ENCODE data around the gene TBX1. TPM values are rescaled to one million over a fixed set of nuclear protein-coding genes. Genes with fewer than 3 reads are reported as not detected.
A peak's percentile ranks its signal among the peaks of the same experiment; 100 is the strongest.

Gene TBX1
- total RNA-seq, 1 donor from 2014 or later: not detected

DNA sequence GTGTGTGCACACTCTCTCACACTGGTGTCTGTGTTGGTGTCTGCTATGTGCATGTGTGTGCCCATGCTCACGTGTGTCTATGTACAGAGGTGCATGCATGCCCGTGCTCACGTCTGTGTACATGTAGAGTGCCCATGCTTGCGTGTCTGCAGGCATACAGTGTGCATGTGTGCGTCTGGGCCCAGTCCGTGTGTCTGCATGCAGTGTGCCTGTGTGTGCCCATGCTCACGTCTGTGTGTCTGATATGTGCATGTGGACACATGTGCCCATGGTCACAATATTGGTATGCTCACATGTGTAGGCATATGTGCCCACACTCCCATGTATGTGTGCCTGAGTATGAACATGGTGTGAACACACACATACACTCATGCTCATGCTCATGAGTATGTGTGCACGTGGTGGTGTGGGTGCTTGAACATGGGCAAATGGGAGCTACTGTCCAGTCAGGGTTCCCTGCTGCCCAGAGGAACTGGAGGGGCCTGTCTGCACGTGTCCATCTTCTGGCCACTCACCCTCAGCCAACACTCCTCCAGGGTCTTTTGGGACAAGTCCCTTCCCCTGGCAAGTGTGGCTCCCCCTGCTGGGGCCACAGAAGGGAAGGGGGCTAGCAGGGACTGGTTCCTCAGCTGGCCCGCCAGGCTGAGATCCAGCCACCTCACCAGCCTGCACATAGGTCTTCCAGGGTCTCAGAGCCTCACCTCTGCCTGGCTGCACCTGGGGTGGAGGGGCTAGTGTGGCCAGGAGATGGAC is 7.3 kb upstream of the TBX1 start:
- Mint-ChIP-seq H3K27ac (no peak overlapping the region), H3K36me3 (no peaks in the 10 kb centered on the region), H3K4me3 (no peak overlapping the region), H3K27me3 (ENCODE audit: insufficient read depth, low read depth) (peaks cover 57% of the 10 kb centered on the region), H3K9me3 (no peaks in the 10 kb centered on the region), H3K4me1 (peaks cover 16% of the 10 kb centered on the region)
- H3K27me3 ChIP-seq: peaks cover 77% of the 10 kb centered on the region
- peaks cover 7% of the 10 kb centered on the region for H3F3A ChIP-seq (ENCODE audit: low read depth)
- no peak for TF ChIP-seq EZH2phosphoT487 (IDR thresholded peaks at IDR 0.05)
- TF ChIP-seq, protein P1, sequence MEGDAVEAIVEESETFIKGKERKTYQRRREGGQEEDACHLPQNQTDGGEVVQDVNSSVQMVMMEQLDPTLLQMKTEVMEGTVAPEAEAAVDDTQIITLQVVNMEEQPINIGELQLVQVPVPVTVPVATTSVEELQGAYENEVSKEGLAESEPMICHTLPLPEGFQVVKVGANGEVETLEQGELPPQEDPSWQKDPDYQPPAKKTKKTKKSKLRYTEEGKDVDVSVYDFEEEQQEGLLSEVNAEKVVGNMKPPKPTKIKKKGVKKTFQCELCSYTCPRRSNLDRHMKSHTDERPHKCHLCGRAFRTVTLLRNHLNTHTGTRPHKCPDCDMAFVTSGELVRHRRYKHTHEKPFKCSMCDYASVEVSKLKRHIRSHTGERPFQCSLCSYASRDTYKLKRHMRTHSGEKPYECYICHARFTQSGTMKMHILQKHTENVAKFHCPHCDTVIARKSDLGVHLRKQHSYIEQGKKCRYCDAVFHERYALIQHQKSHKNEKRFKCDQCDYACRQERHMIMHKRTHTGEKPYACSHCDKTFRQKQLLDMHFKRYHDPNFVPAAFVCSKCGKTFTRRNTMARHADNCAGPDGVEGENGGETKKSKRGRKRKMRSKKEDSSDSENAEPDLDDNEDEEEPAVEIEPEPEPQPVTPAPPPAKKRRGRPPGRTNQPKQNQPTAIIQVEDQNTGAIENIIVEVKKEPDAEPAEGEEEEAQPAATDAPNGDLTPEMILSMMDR (IDR thresholded peaks at IDR 0.05): peak; percentile 46
- TF ChIP-seq EZH2 (IDR thresholded peaks at IDR 0.05): no peak
- DNase-seq (ENCODE audit: low spot score): no peak
- H3K27ac ChIP-seq: no peak overlapping the region
- no peak overlapping the region for H3K9ac ChIP-seq
- no peak overlapping the region for H3K4me3 ChIP-seq
- no peaks in the 10 kb centered on the region for H3K9me3 ChIP-seq (ENCODE audit: low read depth)
- H3K4me2 ChIP-seq: no peak overlapping the region
- H3K79me2 ChIP-seq (ENCODE audit: low read depth): no peaks in the 10 kb centered on the region
- no peaks in the 10 kb centered on the region for H3K36me3 ChIP-seq
- H2AFZ ChIP-seq (replicated peaks): no peak overlapping the region
- peaks cover 40% of the 10 kb centered on the region for H4K20me1 ChIP-seq (ENCODE audit: low read depth)
- peaks cover 30% of the 10 kb centered on the region for H3K4me1 ChIP-seq

DNA sequence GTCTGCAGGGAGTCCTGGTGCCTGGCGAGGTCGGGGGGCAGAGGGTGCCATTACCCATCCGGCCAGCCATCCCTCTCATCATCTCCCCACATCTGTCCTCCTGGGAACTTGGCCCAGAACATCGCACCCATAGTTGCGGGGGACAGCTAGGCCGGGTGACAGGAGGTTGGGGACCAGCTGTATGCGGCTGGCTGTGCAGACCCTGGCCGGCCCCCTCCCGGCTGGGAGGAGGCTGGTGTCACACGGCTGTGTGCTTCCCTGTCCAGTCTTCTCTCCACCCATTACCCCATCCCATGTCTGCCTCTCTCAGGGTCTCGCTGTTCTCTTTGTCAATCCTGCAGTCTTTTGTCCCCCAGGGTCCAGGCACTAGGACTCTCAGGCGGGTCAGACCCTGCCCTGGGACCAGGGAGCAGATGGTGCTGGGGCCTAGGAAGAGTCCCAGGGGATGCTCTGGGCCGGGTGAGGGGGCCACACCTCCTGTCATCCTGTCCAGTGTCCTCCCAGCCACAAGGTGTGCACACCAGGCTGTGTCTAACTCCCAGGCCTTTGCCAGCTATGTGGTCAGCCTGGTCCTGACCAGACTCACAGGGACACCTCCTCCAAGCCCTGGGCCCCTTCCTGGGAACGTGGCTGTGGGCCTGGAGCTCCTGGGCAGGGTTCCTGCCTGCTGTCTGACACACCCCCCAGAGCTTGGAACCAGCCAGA is 6.4 kb upstream of the TBX1 start:
- Histone ChIP-seq H2AFZ (replicated peaks) (no peak overlapping the region), H3K36me3 (no peaks in the 10 kb centered on the region), H3K79me2 (ENCODE audit: low read depth) (no peaks in the 10 kb centered on the region), H3K4me3 (no peak overlapping the region), H3K4me1 (peaks cover 35% of the 10 kb centered on the region), H3K27me3 (peaks cover 83% of the 10 kb centered on the region), H3F3A (ENCODE audit: low read depth) (peaks cover 15% of the 10 kb centered on the region), H3K4me2 (no peak overlapping the region), H3K9me3 (ENCODE audit: low read depth) (no peaks in the 10 kb centered on the region), H4K20me1 (ENCODE audit: low read depth) (peaks cover 49% of the 10 kb centered on the region), H3K9ac (no peak overlapping the region), H3K27ac (no peak overlapping the region)
- peaks cover 12% of the 10 kb centered on the region for H3K4me1 Mint-ChIP-seq
- H3K36me3 Mint-ChIP-seq: no peaks in the 10 kb centered on the region
- no peaks in the 10 kb centered on the region for H3K9me3 Mint-ChIP-seq
- DNase-seq (ENCODE audit: low spot score): no peak
- H3K4me3 Mint-ChIP-seq: no peak overlapping the region
- peaks cover 55% of the 10 kb centered on the region for H3K27me3 Mint-ChIP-seq (ENCODE audit: insufficient read depth, low read depth)
- H3K27ac Mint-ChIP-seq: no peak overlapping the region
- TF ChIP-seq EZH2 (IDR thresholded peaks at IDR 0.05) (no peak), EZH2phosphoT487 (IDR thresholded peaks at IDR 0.05) (no peak)

DNA sequence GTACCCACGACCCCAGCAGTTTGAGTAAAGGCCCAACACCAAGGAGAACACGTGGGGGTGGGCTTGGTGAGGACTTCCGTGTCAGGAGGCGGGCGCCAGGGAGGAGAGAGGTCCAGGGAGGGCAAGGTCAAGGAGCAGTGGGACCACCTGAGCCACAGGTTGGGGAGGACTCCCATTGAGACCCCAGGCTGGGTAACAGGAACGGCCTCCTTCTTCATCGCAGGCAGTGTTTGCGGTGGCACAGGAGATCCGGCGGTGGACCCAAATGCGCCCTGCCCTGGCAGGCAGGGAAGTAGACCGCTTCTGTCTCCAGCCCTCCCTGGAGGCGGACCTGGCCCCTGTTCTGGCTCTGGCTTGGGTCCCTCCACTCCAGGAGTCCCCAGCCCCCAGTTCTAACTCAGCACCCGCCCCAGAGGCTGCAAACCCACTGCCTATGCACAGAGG is 5.9 kb upstream of the TBX1 start:
- H3K9me3 Mint-ChIP-seq: no peaks in the 10 kb centered on the region
- Histone ChIP-seq H3K9me3 (ENCODE audit: low read depth) (no peaks in the 10 kb centered on the region), H3F3A (ENCODE audit: low read depth) (peaks cover 21% of the 10 kb centered on the region), H3K27me3 (peaks cover 88% of the 10 kb centered on the region), H3K79me2 (ENCODE audit: low read depth) (no peaks in the 10 kb centered on the region), H3K4me3 (peak overlapping the region; percentile 38), H3K4me2 (peak overlapping the region; percentile 76), H3K36me3 (no peaks in the 10 kb centered on the region), H2AFZ (replicated peaks) (no peak overlapping the region), H4K20me1 (ENCODE audit: low read depth) (peaks cover 55% of the 10 kb centered on the region), H3K9ac (no peak overlapping the region), H3K4me1 (peaks cover 41% of the 10 kb centered on the region), H3K27ac (no peak overlapping the region)
- no peaks in the 10 kb centered on the region for H3K36me3 Mint-ChIP-seq
- no peak overlapping the region for H3K27ac Mint-ChIP-seq
- peaks cover 59% of the 10 kb centered on the region for H3K27me3 Mint-ChIP-seq (ENCODE audit: insufficient read depth, low read depth)
- H3K4me3 Mint-ChIP-seq: peak overlapping the region; percentile 18
- no peak for TF ChIP-seq EZH2 (IDR thresholded peaks at IDR 0.05)
- TF ChIP-seq, protein P1 (IDR thresholded peaks at IDR 0.05): no peak
- TF ChIP-seq EZH2phosphoT487 (IDR thresholded peaks at IDR 0.05): no peak
- peaks cover 15% of the 10 kb centered on the region for H3K4me1 Mint-ChIP-seq
- no peak for DNase-seq (ENCODE audit: low spot score)

Data from neural progenitor cell (in vitro differentiated cells).